GM12873 (cell line): ENCODE measurements around the gene TGM2.

Experiments
- CTCF ChIP-seq: IDR thresholded peaks from 2 replicates; pipeline ENCODE4 v1.5.1; 2012; ENCODE audit warnings: low read depth, mild to moderate bottlenecking, moderate library complexity, low read length, control low read depth; ENCODE audit not compliant: insufficient read depth; ENCODE audit errors: missing control alignments

The TGM2 gene

GRCh38 chr20:38093641-38094077 is 71.4 kb downstream of the TGM2 start:
- TF ChIP-seq CTCF: no peak

- TF ChIP-seq CTCF: no peak
Measured at GRCh38 chr20:38092915-38093314, 72.2 kb downstream of the TGM2 start.

- TF ChIP-seq CTCF: no peak
Measured at GRCh38 chr20:38092260-38092857, 72.7 kb downstream of the TGM2 start.

- TF ChIP-seq CTCF: no peak
Measured at GRCh38 chr20:38091441-38092216, 73.4 kb downstream of the TGM2 start.

GRCh38 chr20:38090061-38090460 is 75.0 kb downstream of the TGM2 start:
- no peak for TF ChIP-seq CTCF

GRCh38 chr20:38089500-38089899 is 75.6 kb downstream of the TGM2 start:
- no peak for TF ChIP-seq CTCF

- TF ChIP-seq CTCF: no peak
Measured at GRCh38 chr20:38085026-38085425, 80.0 kb downstream of the TGM2 start.
